HepG2 (cell line): Measurements from ENCODE around the gene RANBP6. TPM values are rescaled to one million over a fixed set of nuclear protein-coding genes. Genes with fewer than 3 reads are reported as not detected.

Source experiments
- GATAD1 ChIP-seq: IDR thresholded peaks from 2 replicates; pipeline ENCODE4 v1.6.1; 2016; ENCODE audit warnings: missing genetic modification reagents, missing compliant biosample characterization
- KDM2A ChIP-seq: sonication (generic); formaldehyde crosslinking; IDR thresholded peaks from 2 replicates; pipeline ENCODE4 v1.4.0; 2020; ENCODE audit warnings: low read depth, missing genetic modification reagents, borderline replicate concordance
- KLF11 ChIP-seq: IDR thresholded peaks from 2 replicates; pipeline ENCODE4 v1.6.1; 2016; ENCODE audit warnings: missing compliant biosample characterization
- MXI1 ChIP-seq: IDR thresholded peaks from 3 replicates; pipeline ENCODE4 v1.6.1; 2012; ENCODE audit warnings: low read depth, low read length, inconsistent platforms, borderline replicate concordance
- RXRA ChIP-seq: sonication (generic); formaldehyde crosslinking; IDR thresholded peaks from 2 replicates; pipeline ENCODE4 v1.5.1; 2020; ENCODE audit warnings: missing genetic modification reagents
- SRY ChIP-seq: sonication (generic); formaldehyde crosslinking; IDR thresholded peaks from 2 replicates; pipeline ENCODE4 v1.8.0; 2022; ENCODE audit warnings: mild to moderate bottlenecking, missing genetic modification reagents
- ZNF343 ChIP-seq: sonication (generic); formaldehyde crosslinking; IDR thresholded peaks from 2 replicates; pipeline ENCODE4 v1.4.0; 2020; ENCODE audit warnings: mild to moderate bottlenecking, missing genetic modification reagents
- ZNF556 ChIP-seq: sonication (generic); formaldehyde crosslinking; IDR thresholded peaks from 2 replicates; pipeline ENCODE4 v1.4.0; 2020; ENCODE audit warnings: mild to moderate bottlenecking, missing genetic modification reagents, borderline replicate concordance
- ZNF660 ChIP-seq: sonication (generic); formaldehyde crosslinking; IDR thresholded peaks from 2 replicates; pipeline ENCODE4 v1.5.1; 2020; ENCODE audit warnings: mild to moderate bottlenecking, low read depth, missing genetic modification reagents, borderline replicate concordance
- polyA plus RNA-seq, 8 experiments: library from polyadenylated mRNA; depleted of rRNA in 3 of 8; stranded (reverse) in 7 of 8; unstranded in 1 of 8; fragments of >200 nt; fragmentation: Illumina TruSeq in 4 of 8; extraction: Trizol in 4 of 8; gene quantifications; 2 replicates each; pipeline versions ENCODE4 v1.2.1 to v1.2.3, GENCODE V29; 2011 to 2016; ENCODE audit warnings: low read depth in 4 of 8, missing spikeins in 1 of 8, mixed read lengths in 1 of 8; ENCODE audit not compliant: insufficient read depth in 1 of 8
- total RNA-seq, 5 experiments: library from RNA; depleted of rRNA; stranded (reverse); fragments of >200 nt; fragmentation: Illumina TruSeq; extraction: Trizol; gene quantifications; 2 replicates each; pipeline ENCODE4 v1.2.3, GENCODE V29; 2016; ENCODE audit warnings: low read depth in 1 of 5
- TF ChIP-seq, protein P1 (sequence below): sonication (generic); formaldehyde crosslinking; IDR thresholded peaks from 2 replicates; pipeline ENCODE4 v1.5.1; 2020; ENCODE audit warnings: missing genetic modification reagents, mild to moderate bottlenecking, borderline replicate concordance
- TF ChIP-seq, protein P2 (sequence below): IDR thresholded peaks from 2 replicates; pipeline ENCODE4 v1.6.1; 2018; ENCODE audit warnings: missing genetic modification reagents
- TF ChIP-seq, protein P3 (sequence below): IDR thresholded peaks from 2 replicates; pipeline ENCODE4 v1.6.1; 2012; ENCODE audit warnings: low read length, improper control_type of control experiment

The RANBP6 gene
- total and polyA plus RNA-seq, 2 of the 13 experiments (the other 11 are each of a cell fraction or from before 2014, with no cell fraction given), result 7.5 to 26.0 TPM

DNA sequence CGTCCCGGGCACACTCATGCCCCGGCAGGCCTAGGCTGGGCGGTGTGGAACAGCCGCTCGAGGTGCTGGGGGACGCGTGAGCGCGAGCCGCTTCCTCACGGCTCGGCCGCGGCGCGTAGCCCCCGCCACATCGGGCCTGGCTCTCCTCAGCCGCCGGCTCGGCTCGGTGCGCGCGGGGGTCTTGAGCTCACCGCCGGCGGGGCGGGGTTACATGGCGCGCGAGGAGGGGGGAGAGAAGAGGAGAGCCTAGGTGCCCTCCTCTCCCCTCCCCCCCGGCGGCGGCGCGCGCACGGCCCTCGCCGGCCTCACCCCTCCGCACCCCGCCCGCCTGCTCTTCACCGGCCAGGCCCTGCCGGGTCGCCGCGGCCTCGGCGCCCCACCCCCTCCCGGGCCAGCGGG is 7.7 kb downstream of the RANBP6 start (continued):
- TF ChIP-seq MXI1, result peak; percentile 42; the same call in 1 of the 3 replicates
- TF ChIP-seq, protein P1, sequence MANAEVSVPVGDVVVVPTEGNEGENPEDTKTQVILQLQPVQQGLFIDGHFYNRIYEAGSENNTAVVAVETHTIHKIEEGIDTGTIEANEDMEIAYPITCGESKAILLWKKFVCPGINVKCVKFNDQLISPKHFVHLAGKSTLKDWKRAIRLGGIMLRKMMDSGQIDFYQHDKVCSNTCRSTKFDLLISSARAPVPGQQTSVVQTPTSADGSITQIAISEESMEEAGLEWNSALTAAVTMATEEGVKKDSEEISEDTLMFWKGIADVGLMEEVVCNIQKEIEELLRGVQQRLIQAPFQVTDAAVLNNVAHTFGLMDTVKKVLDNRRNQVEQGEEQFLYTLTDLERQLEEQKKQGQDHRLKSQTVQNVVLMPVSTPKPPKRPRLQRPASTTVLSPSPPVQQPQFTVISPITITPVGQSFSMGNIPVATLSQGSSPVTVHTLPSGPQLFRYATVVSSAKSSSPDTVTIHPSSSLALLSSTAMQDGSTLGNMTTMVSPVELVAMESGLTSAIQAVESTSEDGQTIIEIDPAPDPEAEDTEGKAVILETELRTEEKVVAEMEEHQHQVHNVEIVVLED (CRISPR knock-in tag), result 0 out of 2 replicates have a peak, but pooled peaks have one; percentile 31
- TF ChIP-seq GATAD1 (CRISPR knock-in tag), result no peak
- no peak for TF ChIP-seq ZNF556
- TF ChIP-seq, protein P2, sequence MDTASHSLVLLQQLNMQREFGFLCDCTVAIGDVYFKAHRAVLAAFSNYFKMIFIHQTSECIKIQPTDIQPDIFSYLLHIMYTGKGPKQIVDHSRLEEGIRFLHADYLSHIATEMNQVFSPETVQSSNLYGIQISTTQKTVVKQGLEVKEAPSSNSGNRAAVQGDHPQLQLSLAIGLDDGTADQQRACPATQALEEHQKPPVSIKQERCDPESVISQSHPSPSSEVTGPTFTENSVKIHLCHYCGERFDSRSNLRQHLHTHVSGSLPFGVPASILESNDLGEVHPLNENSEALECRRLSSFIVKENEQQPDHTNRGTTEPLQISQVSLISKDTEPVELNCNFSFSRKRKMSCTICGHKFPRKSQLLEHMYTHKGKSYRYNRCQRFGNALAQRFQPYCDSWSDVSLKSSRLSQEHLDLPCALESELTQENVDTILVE, result no peak
- TF ChIP-seq KLF11, result no peak
- no peak for TF ChIP-seq RXRA (CRISPR knock-in tag)
- peak; percentile 62; the same call in 1 of the 2 replicates for TF ChIP-seq SRY (CRISPR knock-in tag)
- no peak for TF ChIP-seq ZNF660 (CRISPR knock-in tag)
- TF ChIP-seq ZNF343 (CRISPR knock-in tag), result no peak
- no peak; the same call in 1 of the 2 replicates for TF ChIP-seq KDM2A
- TF ChIP-seq, protein P3, sequence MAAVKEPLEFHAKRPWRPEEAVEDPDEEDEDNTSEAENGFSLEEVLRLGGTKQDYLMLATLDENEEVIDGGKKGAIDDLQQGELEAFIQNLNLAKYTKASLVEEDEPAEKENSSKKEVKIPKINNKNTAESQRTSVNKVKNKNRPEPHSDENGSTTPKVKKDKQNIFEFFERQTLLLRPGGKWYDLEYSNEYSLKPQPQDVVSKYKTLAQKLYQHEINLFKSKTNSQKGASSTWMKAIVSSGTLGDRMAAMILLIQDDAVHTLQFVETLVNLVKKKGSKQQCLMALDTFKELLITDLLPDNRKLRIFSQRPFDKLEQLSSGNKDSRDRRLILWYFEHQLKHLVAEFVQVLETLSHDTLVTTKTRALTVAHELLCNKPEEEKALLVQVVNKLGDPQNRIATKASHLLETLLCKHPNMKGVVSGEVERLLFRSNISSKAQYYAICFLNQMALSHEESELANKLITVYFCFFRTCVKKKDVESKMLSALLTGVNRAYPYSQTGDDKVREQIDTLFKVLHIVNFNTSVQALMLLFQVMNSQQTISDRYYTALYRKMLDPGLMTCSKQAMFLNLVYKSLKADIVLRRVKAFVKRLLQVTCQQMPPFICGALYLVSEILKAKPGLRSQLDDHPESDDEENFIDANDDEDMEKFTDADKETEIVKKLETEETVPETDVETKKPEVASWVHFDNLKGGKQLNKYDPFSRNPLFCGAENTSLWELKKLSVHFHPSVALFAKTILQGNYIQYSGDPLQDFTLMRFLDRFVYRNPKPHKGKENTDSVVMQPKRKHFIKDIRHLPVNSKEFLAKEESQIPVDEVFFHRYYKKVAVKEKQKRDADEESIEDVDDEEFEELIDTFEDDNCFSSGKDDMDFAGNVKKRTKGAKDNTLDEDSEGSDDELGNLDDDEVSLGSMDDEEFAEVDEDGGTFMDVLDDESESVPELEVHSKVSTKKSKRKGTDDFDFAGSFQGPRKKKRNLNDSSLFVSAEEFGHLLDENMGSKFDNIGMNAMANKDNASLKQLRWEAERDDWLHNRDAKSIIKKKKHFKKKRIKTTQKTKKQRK, result no peak
